ENCODE results near the gene CATSPER1. TPM values are rescaled to one million over a fixed set of nuclear protein-coding genes. Genes with fewer than 3 reads are reported as not detected.
A peak's percentile ranks its signal among the peaks of the same experiment; 100 is the strongest.

The CATSPER1 gene
- total RNA-seq, 1 donor from 2014 or later, result 3.6 TPM

GRCh38 chr11:65992056-65992455, 34.2 kb downstream of the CATSPER1 start:
- no peaks in the 10 kb centered on the region for H3K27me3 ChIP-seq (ENCODE audit: low read depth)
- DNase-seq (no peak), ATAC-seq (no peak)
- H3K4me3 ChIP-seq, result no peak overlapping the region
- TF ChIP-seq CTCF (IDR thresholded peaks at IDR 0.05), result no peak
- H3K4me1 ChIP-seq, result no peaks in the 10 kb centered on the region
- no peaks in the 10 kb centered on the region for H3K9me3 ChIP-seq
- peaks cover 15% of the 10 kb centered on the region for H3K36me3 ChIP-seq
- no peak overlapping the region for H3K27ac ChIP-seq
- intact Hi-C loops (cut with DNase I), result no loop called here

GRCh38 chr11:65988791-65989592, 37.3 kb downstream of the CATSPER1 start:
- H3K27ac ChIP-seq, result no peak overlapping the region
- H3K36me3 ChIP-seq, result peaks cover 4% of the 10 kb centered on the region
- no peaks in the 10 kb centered on the region for H3K27me3 ChIP-seq (ENCODE audit: low read depth)
- intact Hi-C loops (cut with DNase I), result loop anchor here (10.0 kb wide), 1 partner anchor 104 kb away; the partner anchor contains the start of gene FIBP
- no peak overlapping the region for H3K4me3 ChIP-seq
- H3K9me3 ChIP-seq, result no peaks in the 10 kb centered on the region
- H3K4me1 ChIP-seq, result no peaks in the 10 kb centered on the region
- peak; percentile 91 for TF ChIP-seq CTCF (IDR thresholded peaks at IDR 0.05)
- peak; percentile 76 for DNase-seq
- peak; percentile 97 to 98 for ATAC-seq

- Histone ChIP-seq H3K9me3 (no peaks in the 10 kb centered on the region), H3K36me3 (peaks cover 4% of the 10 kb centered on the region), H3K27me3 (ENCODE audit: low read depth) (no peaks in the 10 kb centered on the region), H3K27ac (no peak overlapping the region), H3K4me3 (no peak overlapping the region), H3K4me1 (no peaks in the 10 kb centered on the region)
- ATAC-seq (no peak), DNase-seq (no peak)
- no peak for TF ChIP-seq CTCF (IDR thresholded peaks at IDR 0.05)
- intact Hi-C loops (cut with DNase I), result loop anchor here (10.0 kb wide), 1 partner anchor 103 kb away; the partner anchor contains the start of gene FIBP
These were observed 38.9 kb downstream of the CATSPER1 start for GRCh38 chr11:65987336-65987735.

- TF ChIP-seq CTCF (IDR thresholded peaks at IDR 0.05), result no peak
- no peak for ATAC-seq
- DNase-seq, result no peak
- Histone ChIP-seq H3K9me3 (no peaks in the 10 kb centered on the region), H3K36me3 (peaks cover 11% of the 10 kb centered on the region), H3K4me1 (no peaks in the 10 kb centered on the region), H3K27me3 (ENCODE audit: low read depth) (no peaks in the 10 kb centered on the region), H3K4me3 (no peak overlapping the region), H3K27ac (no peak overlapping the region)
- intact Hi-C loops (cut with DNase I), result loop anchor here (10.0 kb wide), 1 partner anchor 99 kb away; the partner anchor contains the start of gene FIBP
These were observed 42.7 kb downstream of the CATSPER1 start for GRCh38 chr11:65983589-65983987.

- Histone ChIP-seq H3K36me3 (peaks cover 17% of the 10 kb centered on the region), H3K4me1 (no peaks in the 10 kb centered on the region), H3K27me3 (ENCODE audit: low read depth) (no peaks in the 10 kb centered on the region), H3K4me3 (no peak overlapping the region), H3K27ac (no peak overlapping the region), H3K9me3 (no peaks in the 10 kb centered on the region)
- no peak for TF ChIP-seq CTCF (IDR thresholded peaks at IDR 0.05)
- intact Hi-C loops (cut with DNase I), result loop anchor here (10.0 kb wide), 1 partner anchor 98 kb away; the partner anchor contains the start of gene FIBP
- DNase-seq, result no peak
- ATAC-seq, result no peak
These were observed 43.3 kb downstream of the CATSPER1 start for GRCh38 chr11:65982824-65983588.

All from lower lobe of right lung (tissue), 2 donors.